Mesendoderm (in vitro differentiated cells): ENCODE data around the gene CLRN2.

ENCODE experiments used
- DNase-seq: peaks from one replicate; pipeline ENCODE4 v3.0.0; 2013
- H2AK5ac ChIP-seq: 2 replicates; pipeline ENCODE4 v1.6.1; 2013; ENCODE audit warnings: low read length, inconsistent platforms
- H2BK120ac ChIP-seq: 2 replicates; pipeline ENCODE4 v1.6.1; 2013; ENCODE audit warnings: low read depth, mild to moderate bottlenecking, low read length, moderate library complexity, mixed read lengths
- H2BK15ac ChIP-seq: replicated peaks from 2 replicates; pipeline ENCODE4 v1.6.1; 2013; ENCODE audit warnings: low read depth, mild to moderate bottlenecking, moderate library complexity
- H2BK5ac ChIP-seq: 2 replicates; pipeline ENCODE4 v1.6.1; 2013; ENCODE audit warnings: low read length, inconsistent platforms
- H3K18ac ChIP-seq: 2 replicates; pipeline ENCODE4 v1.6.1; 2013; ENCODE audit warnings: mild to moderate bottlenecking, low read length, mixed read lengths
- H3K23ac ChIP-seq: one replicate; pipeline ENCODE4 v1.6.1; 2013; ENCODE audit warnings: low read length
- H3K27ac ChIP-seq: 2 replicates; pipeline ENCODE4 v1.5.1; 2013; ENCODE audit warnings: low read depth, mild to moderate bottlenecking, inconsistent platforms, low read length, moderate library complexity
- H3K27me3 ChIP-seq: 2 replicates; pipeline ENCODE4 v1.6.1; 2013; ENCODE audit warnings: low read length, control low read depth, mild to moderate bottlenecking, inconsistent platforms; ENCODE audit not compliant: insufficient read depth, poor library complexity
- H3K36me3 ChIP-seq: 2 replicates; pipeline ENCODE4 v1.6.1; 2013; ENCODE audit warnings: low read length, inconsistent platforms; ENCODE audit not compliant: control insufficient read depth, insufficient read depth
- H3K4ac ChIP-seq: one replicate; pipeline ENCODE4 v1.6.1; 2013; ENCODE audit warnings: low read depth, mild to moderate bottlenecking, low read length, moderate library complexity
- H3K4me1 ChIP-seq: 2 replicates; pipeline ENCODE4 v1.6.1; 2013; ENCODE audit warnings: low read depth, low read length, inconsistent platforms; ENCODE audit not compliant: control insufficient read depth
- H3K4me2 ChIP-seq: 2 replicates; pipeline ENCODE4 v1.6.1; 2013; ENCODE audit warnings: low read length
- H3K4me3 ChIP-seq: 2 replicates; pipeline ENCODE4 v1.5.1; 2013; ENCODE audit warnings: mild to moderate bottlenecking, low read length
- H3K56ac ChIP-seq: one replicate; pipeline ENCODE4 v1.6.1; 2013; ENCODE audit warnings: low read length
- H3K79me1 ChIP-seq: 2 replicates; pipeline ENCODE4 v1.6.1; 2013; ENCODE audit warnings: low read length, inconsistent platforms
- H3K79me2 ChIP-seq: 2 replicates; pipeline ENCODE4 v1.6.1; 2013; ENCODE audit warnings: mild to moderate bottlenecking, low read length; ENCODE audit not compliant: control insufficient read depth, insufficient read depth
- H3K9ac ChIP-seq: 2 replicates; pipeline ENCODE4 v1.6.1; 2013; ENCODE audit warnings: low read length, inconsistent platforms
- H4K5ac ChIP-seq: one replicate; pipeline ENCODE4 v1.6.1; 2013; ENCODE audit warnings: low read length
- H4K8ac ChIP-seq: one replicate; pipeline ENCODE4 v1.6.1; 2013; ENCODE audit warnings: low read depth, mild to moderate bottlenecking, control low read depth, low read length, moderate library complexity
- WGBS: extraction: QIAGEN DNeasy Blood & Tissue Kit; methylation state at CpG from one replicate; pipeline ENCODE4 v1.1.7; 2013; ENCODE audit warnings: low lambda C conversion rate, missing lambda C conversion rate; ENCODE audit not compliant: insufficient coverage; ENCODE audit errors: extremely low coverage; 5-methylcytosine and 5-hydroxymethylcytosine counted together

Gene CLRN2

GRCh38 chr4:17477774-17478472 is 37.0 kb upstream of the CLRN2 start:
- Histone ChIP-seq H3K27ac (no peak overlapping the region), H3K4me2 (no peak overlapping the region), H3K9ac (no peak overlapping the region), H2BK120ac (no peak overlapping the region), H3K79me2 (no peaks in the 10 kb centered on the region), H3K27me3 (no peaks in the 10 kb centered on the region), H4K8ac (no peak overlapping the region), H2BK15ac (no peak overlapping the region), H2BK5ac (no peak overlapping the region), H4K5ac (no peak overlapping the region), H3K23ac (no peak overlapping the region), H3K56ac (no peak overlapping the region), H3K36me3 (no peaks in the 10 kb centered on the region), H3K4me1 (peaks cover 3% of the 10 kb centered on the region), H3K4ac (no peak overlapping the region), H3K4me3 (no peak overlapping the region), H3K18ac (no peak overlapping the region), H2AK5ac (no peak overlapping the region), H3K79me1 (no peaks in the 10 kb centered on the region)
- no peak for DNase-seq
- WGBS: no CpG with 5 or more reads among the region's 9 CpGs

GRCh38 chr4:17480210-17480927 is 34.6 kb upstream of the CLRN2 start:
- Histone ChIP-seq H3K18ac (no peak overlapping the region), H3K4me1 (peaks cover 3% of the 10 kb centered on the region), H2AK5ac (no peak overlapping the region), H4K5ac (no peak overlapping the region), H3K4me2 (no peak overlapping the region), H2BK5ac (no peak overlapping the region), H2BK120ac (no peak overlapping the region), H3K56ac (no peak overlapping the region), H3K79me1 (no peaks in the 10 kb centered on the region), H3K27me3 (no peaks in the 10 kb centered on the region), H2BK15ac (no peak overlapping the region), H4K8ac (no peak overlapping the region), H3K9ac (no peak overlapping the region), H3K27ac (no peak overlapping the region), H3K4ac (no peak overlapping the region), H3K79me2 (no peaks in the 10 kb centered on the region), H3K23ac (no peak overlapping the region), H3K36me3 (no peaks in the 10 kb centered on the region), H3K4me3 (no peak overlapping the region)
- DNase-seq: peak; percentile 58
- WGBS: no CpG with 5 or more reads among the region's 7 CpGs

GRCh38 chr4:17480955-17481354 is 34.0 kb upstream of the CLRN2 start:
- WGBS: no CpG with 5 or more reads among the region's 2 CpGs
- Histone ChIP-seq H2AK5ac (no peak overlapping the region), H3K79me2 (no peaks in the 10 kb centered on the region), H3K4me3 (no peak overlapping the region), H3K4me1 (peaks cover 3% of the 10 kb centered on the region), H3K9ac (no peak overlapping the region), H3K27ac (no peak overlapping the region), H3K4me2 (no peak overlapping the region), H2BK120ac (no peak overlapping the region), H3K36me3 (no peaks in the 10 kb centered on the region), H3K79me1 (no peaks in the 10 kb centered on the region), H3K27me3 (no peaks in the 10 kb centered on the region), H4K5ac (no peak overlapping the region), H3K4ac (no peak overlapping the region), H3K18ac (no peak overlapping the region), H2BK5ac (no peak overlapping the region), H3K23ac (no peak overlapping the region), H4K8ac (no peak overlapping the region), H2BK15ac (no peak overlapping the region), H3K56ac (no peak overlapping the region)
- DNase-seq: no peak

- H3K27ac ChIP-seq: no peak overlapping the region
- no peak overlapping the region for H2BK5ac ChIP-seq
- H3K36me3 ChIP-seq: no peaks in the 10 kb centered on the region
- no peaks in the 10 kb centered on the region for H3K79me1 ChIP-seq
- H3K56ac ChIP-seq: no peak overlapping the region
- H3K4me3 ChIP-seq: no peak overlapping the region
- H2BK15ac ChIP-seq: no peak overlapping the region
- H3K4me2 ChIP-seq: no peak overlapping the region
- H4K5ac ChIP-seq: no peak overlapping the region
- no peak for DNase-seq
- no peak overlapping the region for H2AK5ac ChIP-seq
- H3K4ac ChIP-seq: no peak overlapping the region
- no peak overlapping the region for H2BK120ac ChIP-seq
- no peaks in the 10 kb centered on the region for H3K27me3 ChIP-seq
- no peak overlapping the region for H3K9ac ChIP-seq
- H3K23ac ChIP-seq: no peak overlapping the region
- no peaks in the 10 kb centered on the region for H3K79me2 ChIP-seq
- no peak overlapping the region for H3K18ac ChIP-seq
- H4K8ac ChIP-seq: no peak overlapping the region
- no CpG with 5 or more reads among the region's 2 CpGs for WGBS
- peaks cover 3% of the 10 kb centered on the region for H3K4me1 ChIP-seq
These were observed 32.2 kb upstream of the CLRN2 start for GRCh38 chr4:17482716-17483115.

DNA sequence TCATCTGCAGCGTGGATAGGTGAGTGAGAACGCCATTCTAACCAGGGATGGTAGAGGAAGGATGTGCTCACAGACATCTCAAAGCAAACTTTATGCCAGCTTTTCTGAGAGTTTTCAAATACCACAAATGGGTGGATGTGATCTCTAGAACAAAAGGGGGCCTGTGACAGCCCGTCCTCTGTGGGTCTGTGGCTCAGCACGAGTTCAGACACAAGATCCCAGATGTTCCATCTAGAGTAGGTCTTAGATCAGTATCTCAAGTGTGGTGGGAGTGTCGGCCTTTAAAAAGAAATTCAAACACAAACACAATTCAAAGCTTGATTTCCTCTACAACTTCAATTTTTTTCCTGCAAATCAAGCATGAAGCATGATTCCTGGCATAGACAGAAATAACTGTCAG is 25.8 kb upstream of the CLRN2 start:
- H3K4me3 ChIP-seq: no peak overlapping the region
- H2AK5ac ChIP-seq: no peak overlapping the region
- H3K79me1 ChIP-seq: no peaks in the 10 kb centered on the region
- H2BK120ac ChIP-seq: no peak overlapping the region
- no peak overlapping the region for H3K9ac ChIP-seq
- H3K4me2 ChIP-seq: no peak overlapping the region
- no peak for DNase-seq
- no peak overlapping the region for H3K56ac ChIP-seq
- no peak overlapping the region for H2BK5ac ChIP-seq
- no peaks in the 10 kb centered on the region for H3K79me2 ChIP-seq
- H4K8ac ChIP-seq: no peak overlapping the region
- H3K36me3 ChIP-seq: peaks cover 4% of the 10 kb centered on the region
- H4K5ac ChIP-seq: no peak overlapping the region
- H3K18ac ChIP-seq: no peak overlapping the region
- H3K27ac ChIP-seq: no peak overlapping the region
- H3K27me3 ChIP-seq: no peaks in the 10 kb centered on the region
- no peaks in the 10 kb centered on the region for H3K4me1 ChIP-seq
- no peak overlapping the region for H3K4ac ChIP-seq
- H2BK15ac ChIP-seq: no peak overlapping the region
- WGBS: no CpG with 5 or more reads among the region's 5 CpGs
- no peak overlapping the region for H3K23ac ChIP-seq
